SU-DHL-6 (cell line): ENCODE measurements around the gene ARNT2.

Experiments
- H2AFZ ChIP-seq: fragments of 200-600 bp; sonication (generic); 2 replicates; pipeline ENCODE4 v1.6.1; 2014; ENCODE audit warnings: low read depth, mild to moderate bottlenecking, moderate library complexity, mixed read lengths, antibody characterized with exemption, low read length; ENCODE audit not compliant: severe bottlenecking
- H3F3A ChIP-seq: fragments of 200-600 bp; shearing (Covaris generic); 2 replicates; pipeline ENCODE4 v1.6.0; 2016; ENCODE audit warnings: antibody characterized with exemption, mild to moderate bottlenecking; ENCODE audit not compliant: insufficient read depth
- H3K27ac ChIP-seq: fragments of 200-600 bp; sonication (generic); 2 replicates; pipeline ENCODE4 v1.5.1; 2016; ENCODE audit warnings: low read depth, mild to moderate bottlenecking, low read length, moderate library complexity, mixed read lengths
- H3K27me3 ChIP-seq: fragments of 200-600 bp; sonication (generic), shearing (Covaris generic); 2 replicates; pipeline ENCODE4 v1.6.0; 2014; ENCODE audit warnings: mild to moderate bottlenecking, low read length
- H3K36me3 ChIP-seq: fragments of 200-600 bp; sonication (generic); 2 replicates; pipeline ENCODE4 v1.6.1; 2014; ENCODE audit warnings: mild to moderate bottlenecking, low read length, mixed read lengths
- H3K4me2 ChIP-seq: fragments of 300-600, 200-600 bp; shearing (Covaris generic), sonication (generic); 2 replicates; pipeline ENCODE4 v1.6.0; 2014; ENCODE audit warnings: low read length, low read depth, mild to moderate bottlenecking; ENCODE audit not compliant: poor library complexity, severe bottlenecking
- H3K4me3 ChIP-seq: fragments of 200-600 bp; sonication (generic); 2 replicates; pipeline ENCODE4 v1.5.1; 2014; ENCODE audit warnings: antibody characterized with exemption, low read length, mild to moderate bottlenecking, mixed read lengths; ENCODE audit not compliant: insufficient read depth, poor library complexity, severe bottlenecking
- H3K79me2 ChIP-seq: fragments of 200-600 bp; sonication (generic); 2 replicates; pipeline ENCODE4 v1.6.1; 2014; ENCODE audit warnings: mild to moderate bottlenecking, low read length, moderate library complexity; ENCODE audit not compliant: insufficient read depth
- H3K9ac ChIP-seq: fragments of 200-600 bp; sonication (generic); 2 replicates; pipeline ENCODE4 v1.7.0; 2014; ENCODE audit warnings: mild to moderate bottlenecking, low read length
- H3K9me2 ChIP-seq: fragments of 200-600 bp; sonication (generic); replicated peaks from 2 replicates; pipeline ENCODE4 v1.6.1; 2014; ENCODE audit warnings: low read length; ENCODE audit not compliant: insufficient read depth
- H3K9me3 ChIP-seq: fragments of 200-600 bp; sonication (generic); 2 replicates; pipeline ENCODE4 v1.6.1; 2014; ENCODE audit warnings: low read length, mixed read lengths; ENCODE audit not compliant: insufficient read depth
- H4K20me1 ChIP-seq: fragments of 200-600 bp; sonication (generic); 2 replicates; pipeline ENCODE4 v1.6.1; 2014; ENCODE audit warnings: low read depth, mild to moderate bottlenecking, antibody characterized with exemption, low read length, moderate library complexity, mixed read lengths
- EZH2phosphoT487 ChIP-seq: fragments of 200-600 bp; sonication (generic), shearing (Covaris generic); conservative IDR thresholded peaks from 2 replicates; pipeline ENCODE4 v1.6.1; 2018; ENCODE audit warnings: mild to moderate bottlenecking, antibody characterized with exemption, low read length, moderate library complexity, mixed read lengths
- TF ChIP-seq, protein P1 (sequence below): fragments of 200-600 bp; sonication (generic); IDR thresholded peaks from one replicate; pipeline ENCODE4 v1.5.1; 2017; ENCODE audit warnings: antibody characterized with exemption, mild to moderate bottlenecking, low read length, moderate library complexity; ENCODE audit not compliant: insufficient read depth, poor library complexity, severe bottlenecking

ARNT2 gene

DNA sequence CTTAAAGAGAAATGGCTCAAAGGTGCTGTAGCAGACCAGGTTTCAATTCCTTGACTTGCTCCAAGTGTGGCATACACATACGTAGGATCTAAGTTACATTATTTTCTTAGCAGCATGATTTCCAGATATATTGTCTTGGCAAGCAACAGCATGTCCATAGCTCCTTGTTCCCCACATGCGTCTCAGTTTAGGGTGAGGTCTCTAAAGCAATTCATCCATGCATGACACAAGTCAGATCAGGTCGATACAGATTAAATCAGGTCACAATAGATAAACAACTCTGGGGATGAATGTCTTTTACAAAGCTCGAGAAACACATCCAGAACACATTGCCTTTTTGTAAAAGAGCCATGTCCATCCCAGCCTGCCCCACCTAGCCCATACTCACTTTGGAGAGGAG is 182.0 kb downstream of the ARNT2 start:
- TF ChIP-seq, protein P1, sequence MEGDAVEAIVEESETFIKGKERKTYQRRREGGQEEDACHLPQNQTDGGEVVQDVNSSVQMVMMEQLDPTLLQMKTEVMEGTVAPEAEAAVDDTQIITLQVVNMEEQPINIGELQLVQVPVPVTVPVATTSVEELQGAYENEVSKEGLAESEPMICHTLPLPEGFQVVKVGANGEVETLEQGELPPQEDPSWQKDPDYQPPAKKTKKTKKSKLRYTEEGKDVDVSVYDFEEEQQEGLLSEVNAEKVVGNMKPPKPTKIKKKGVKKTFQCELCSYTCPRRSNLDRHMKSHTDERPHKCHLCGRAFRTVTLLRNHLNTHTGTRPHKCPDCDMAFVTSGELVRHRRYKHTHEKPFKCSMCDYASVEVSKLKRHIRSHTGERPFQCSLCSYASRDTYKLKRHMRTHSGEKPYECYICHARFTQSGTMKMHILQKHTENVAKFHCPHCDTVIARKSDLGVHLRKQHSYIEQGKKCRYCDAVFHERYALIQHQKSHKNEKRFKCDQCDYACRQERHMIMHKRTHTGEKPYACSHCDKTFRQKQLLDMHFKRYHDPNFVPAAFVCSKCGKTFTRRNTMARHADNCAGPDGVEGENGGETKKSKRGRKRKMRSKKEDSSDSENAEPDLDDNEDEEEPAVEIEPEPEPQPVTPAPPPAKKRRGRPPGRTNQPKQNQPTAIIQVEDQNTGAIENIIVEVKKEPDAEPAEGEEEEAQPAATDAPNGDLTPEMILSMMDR, result no peak
- TF ChIP-seq EZH2phosphoT487, result no peak
- no peaks in the 10 kb centered on the region for H3K9me2 ChIP-seq
- no peaks in the 10 kb centered on the region for H3K36me3 ChIP-seq
- H3K27me3 ChIP-seq, result no peaks in the 10 kb centered on the region
- no peaks in the 10 kb centered on the region for H3K9me3 ChIP-seq
- H3K27ac ChIP-seq, result no peak overlapping the region
- no peaks in the 10 kb centered on the region for H4K20me1 ChIP-seq
- H3K4me3 ChIP-seq, result no peak overlapping the region
- no peak overlapping the region for H3K9ac ChIP-seq
- no peaks in the 10 kb centered on the region for H3F3A ChIP-seq
- H3K79me2 ChIP-seq, result no peaks in the 10 kb centered on the region
- no peak overlapping the region for H3K4me2 ChIP-seq
- no peak overlapping the region for H2AFZ ChIP-seq

DNA sequence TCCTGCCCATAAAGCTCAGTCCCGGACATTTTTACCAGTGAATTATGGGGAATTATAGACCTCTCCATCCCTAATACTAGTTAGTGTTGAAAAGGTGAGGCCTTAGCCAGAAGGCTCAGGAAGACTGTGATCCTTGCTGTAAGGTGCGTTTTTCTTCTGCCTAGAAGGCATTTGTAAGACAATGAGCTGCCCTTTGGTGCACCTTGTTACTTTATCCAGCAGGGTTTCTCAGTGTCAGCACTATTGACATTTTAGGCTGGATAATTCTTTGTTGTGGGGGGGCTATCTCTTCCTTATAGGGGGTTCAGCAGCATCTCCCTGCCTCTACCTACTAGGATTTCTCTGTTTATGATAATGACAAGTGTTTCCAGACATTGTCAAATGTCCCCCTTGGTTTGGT is 182.8 kb downstream of the ARNT2 start:
- no peaks in the 10 kb centered on the region for H3K9me2 ChIP-seq
- H3K9ac ChIP-seq, result no peak overlapping the region
- no peak overlapping the region for H2AFZ ChIP-seq
- no peaks in the 10 kb centered on the region for H3F3A ChIP-seq
- H3K36me3 ChIP-seq, result no peaks in the 10 kb centered on the region
- no peaks in the 10 kb centered on the region for H3K27me3 ChIP-seq
- no peak overlapping the region for H3K27ac ChIP-seq
- no peaks in the 10 kb centered on the region for H3K9me3 ChIP-seq
- H3K4me3 ChIP-seq, result no peak overlapping the region
- no peaks in the 10 kb centered on the region for H3K79me2 ChIP-seq
- no peak overlapping the region for H3K4me2 ChIP-seq
- TF ChIP-seq EZH2phosphoT487, result no peak
- TF ChIP-seq, protein P1, result no peak
- no peaks in the 10 kb centered on the region for H4K20me1 ChIP-seq

DNA sequence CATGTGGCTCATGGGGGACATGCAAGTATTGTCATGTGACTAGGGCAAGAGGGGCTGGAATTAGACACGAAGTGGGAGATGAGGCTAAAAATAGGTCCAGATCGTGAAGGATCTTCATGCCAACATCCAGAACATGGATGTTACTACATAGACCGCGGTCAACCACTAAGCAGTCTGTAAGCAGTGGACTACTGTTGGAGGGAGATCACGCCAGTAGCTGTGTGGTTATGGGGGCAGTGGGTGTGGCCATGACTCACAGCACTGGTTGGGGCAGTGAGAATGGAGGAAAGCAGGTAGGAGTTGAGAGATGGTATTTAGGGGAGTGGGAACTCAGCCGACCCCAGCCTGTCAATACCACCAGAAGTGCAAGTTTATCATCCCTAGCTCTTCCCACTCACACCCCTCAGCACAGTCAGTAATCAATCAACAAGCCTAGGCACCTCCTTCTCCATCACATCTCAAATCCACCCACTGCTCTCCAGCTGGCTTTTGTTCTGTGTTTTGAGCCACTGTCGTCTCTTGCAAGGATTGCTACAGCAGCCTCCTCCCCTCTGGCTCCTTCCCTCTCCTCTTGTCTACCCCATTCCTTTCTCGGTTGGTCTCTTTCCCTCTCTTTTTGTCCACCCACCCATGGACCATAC is 183.8 kb downstream of the ARNT2 start:
- no peak overlapping the region for H3K27ac ChIP-seq
- H2AFZ ChIP-seq, result no peak overlapping the region
- H3K27me3 ChIP-seq, result no peaks in the 10 kb centered on the region
- no peak overlapping the region for H3K4me3 ChIP-seq
- H3K9me3 ChIP-seq, result no peaks in the 10 kb centered on the region
- no peak overlapping the region for H3K4me2 ChIP-seq
- no peaks in the 10 kb centered on the region for H3K9me2 ChIP-seq
- TF ChIP-seq EZH2phosphoT487, result no peak
- TF ChIP-seq, protein P1, result no peak
- H3K9ac ChIP-seq, result no peak overlapping the region
- H3K36me3 ChIP-seq, result no peaks in the 10 kb centered on the region
- H3K79me2 ChIP-seq, result no peaks in the 10 kb centered on the region
- H3F3A ChIP-seq, result no peaks in the 10 kb centered on the region
- H4K20me1 ChIP-seq, result no peaks in the 10 kb centered on the region
